Measurements from ENCODE around the gene NCOA1.

DNA sequence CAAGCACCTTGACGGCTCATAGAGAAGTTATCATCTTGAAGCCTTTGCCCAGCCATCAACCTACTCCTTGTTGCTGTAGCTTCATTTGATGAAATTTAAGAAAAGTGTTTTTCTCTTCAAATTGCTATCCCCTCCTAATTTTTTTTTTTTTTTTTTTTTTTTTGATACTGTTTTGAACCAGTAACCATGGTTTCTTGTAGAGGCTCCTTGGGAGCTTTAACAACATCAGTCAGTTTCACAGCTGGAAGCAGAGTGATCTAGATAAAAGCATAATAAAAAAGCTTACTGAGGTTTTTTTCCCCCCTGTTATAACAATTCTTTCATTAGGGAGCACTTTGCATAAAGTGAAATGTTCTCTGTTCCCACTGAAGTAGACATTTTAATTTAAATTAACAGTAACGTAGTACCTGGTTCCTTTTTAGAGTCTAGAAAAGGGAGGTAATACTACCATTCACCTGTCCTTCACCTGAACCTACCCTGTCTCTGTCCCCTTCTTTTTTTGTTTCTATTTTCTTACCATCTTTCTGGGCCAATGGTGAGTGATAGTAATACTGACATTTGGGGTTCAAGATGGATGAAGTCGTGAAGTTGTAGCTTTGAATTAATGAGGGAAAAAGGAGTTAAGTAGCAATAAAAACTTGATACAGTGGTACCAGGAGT is 101.5 kb downstream of the NCOA1 start:
- TF ChIP-seq, protein P1, sequence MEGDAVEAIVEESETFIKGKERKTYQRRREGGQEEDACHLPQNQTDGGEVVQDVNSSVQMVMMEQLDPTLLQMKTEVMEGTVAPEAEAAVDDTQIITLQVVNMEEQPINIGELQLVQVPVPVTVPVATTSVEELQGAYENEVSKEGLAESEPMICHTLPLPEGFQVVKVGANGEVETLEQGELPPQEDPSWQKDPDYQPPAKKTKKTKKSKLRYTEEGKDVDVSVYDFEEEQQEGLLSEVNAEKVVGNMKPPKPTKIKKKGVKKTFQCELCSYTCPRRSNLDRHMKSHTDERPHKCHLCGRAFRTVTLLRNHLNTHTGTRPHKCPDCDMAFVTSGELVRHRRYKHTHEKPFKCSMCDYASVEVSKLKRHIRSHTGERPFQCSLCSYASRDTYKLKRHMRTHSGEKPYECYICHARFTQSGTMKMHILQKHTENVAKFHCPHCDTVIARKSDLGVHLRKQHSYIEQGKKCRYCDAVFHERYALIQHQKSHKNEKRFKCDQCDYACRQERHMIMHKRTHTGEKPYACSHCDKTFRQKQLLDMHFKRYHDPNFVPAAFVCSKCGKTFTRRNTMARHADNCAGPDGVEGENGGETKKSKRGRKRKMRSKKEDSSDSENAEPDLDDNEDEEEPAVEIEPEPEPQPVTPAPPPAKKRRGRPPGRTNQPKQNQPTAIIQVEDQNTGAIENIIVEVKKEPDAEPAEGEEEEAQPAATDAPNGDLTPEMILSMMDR (IDR thresholded peaks at IDR 0.05; ENCODE audit: low read length) = no peak
- no peak for TF ChIP-seq EZH2 (IDR thresholded peaks at IDR 0.05; ENCODE audit: borderline replicate concordance, low read length)
